Neural cell (in vitro differentiated cells): ENCODE data around the gene EPHA8.

Experiments
- EP300 ChIP-seq: fragments of 450-650 bp; conservative IDR thresholded peaks from 2 replicates; pipeline ENCODE4 v1.6.1; 2014; ENCODE audit warnings: antibody characterized with exemption, mild to moderate bottlenecking, moderate library complexity; ENCODE audit not compliant: poor library complexity, severe bottlenecking
- POLR2AphosphoS5 ChIP-seq: IDR thresholded peaks from 2 replicates; pipeline ENCODE4 v1.6.1; 2012
- TAF1 ChIP-seq: IDR thresholded peaks from 2 replicates; pipeline ENCODE4 v1.6.1; 2012; ENCODE audit warnings: low read depth
- TF ChIP-seq, protein P1 (sequence below): fragments of 450-650 bp; IDR thresholded peaks from 2 replicates; pipeline ENCODE4 v1.5.1; 2014; ENCODE audit warnings: antibody characterized with exemption, mild to moderate bottlenecking, moderate library complexity; ENCODE audit not compliant: poor library complexity, severe bottlenecking
- TF ChIP-seq, protein P2 (sequence below): IDR thresholded peaks from 2 replicates; pipeline ENCODE4 v1.6.1; 2012; ENCODE audit warnings: borderline replicate concordance

DNA sequence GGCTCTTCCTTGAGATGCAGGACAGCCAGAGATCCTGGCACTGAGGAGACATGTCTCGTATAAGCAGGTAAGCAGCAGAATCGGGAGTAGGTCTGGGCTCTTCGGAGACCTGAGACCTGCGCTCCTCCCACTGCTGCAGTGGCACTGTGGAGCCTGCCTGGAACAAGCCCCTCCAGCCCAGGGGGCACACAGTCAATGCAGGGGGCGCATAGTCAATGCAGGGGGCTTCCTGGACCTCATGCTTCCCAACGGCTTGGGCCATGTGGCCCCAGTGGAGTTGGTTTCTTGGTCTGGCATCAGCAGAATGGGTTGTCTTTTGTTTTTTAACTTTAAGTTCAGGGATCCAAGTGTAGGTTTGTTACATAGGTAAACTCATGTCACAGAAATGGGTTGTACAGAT is 27.9 kb upstream of the EPHA8 start:
- no peak for TF ChIP-seq EP300
- TF ChIP-seq, protein P1, sequence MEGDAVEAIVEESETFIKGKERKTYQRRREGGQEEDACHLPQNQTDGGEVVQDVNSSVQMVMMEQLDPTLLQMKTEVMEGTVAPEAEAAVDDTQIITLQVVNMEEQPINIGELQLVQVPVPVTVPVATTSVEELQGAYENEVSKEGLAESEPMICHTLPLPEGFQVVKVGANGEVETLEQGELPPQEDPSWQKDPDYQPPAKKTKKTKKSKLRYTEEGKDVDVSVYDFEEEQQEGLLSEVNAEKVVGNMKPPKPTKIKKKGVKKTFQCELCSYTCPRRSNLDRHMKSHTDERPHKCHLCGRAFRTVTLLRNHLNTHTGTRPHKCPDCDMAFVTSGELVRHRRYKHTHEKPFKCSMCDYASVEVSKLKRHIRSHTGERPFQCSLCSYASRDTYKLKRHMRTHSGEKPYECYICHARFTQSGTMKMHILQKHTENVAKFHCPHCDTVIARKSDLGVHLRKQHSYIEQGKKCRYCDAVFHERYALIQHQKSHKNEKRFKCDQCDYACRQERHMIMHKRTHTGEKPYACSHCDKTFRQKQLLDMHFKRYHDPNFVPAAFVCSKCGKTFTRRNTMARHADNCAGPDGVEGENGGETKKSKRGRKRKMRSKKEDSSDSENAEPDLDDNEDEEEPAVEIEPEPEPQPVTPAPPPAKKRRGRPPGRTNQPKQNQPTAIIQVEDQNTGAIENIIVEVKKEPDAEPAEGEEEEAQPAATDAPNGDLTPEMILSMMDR: no peak
- TF ChIP-seq POLR2AphosphoS5: no peak
- TF ChIP-seq, protein P2, sequence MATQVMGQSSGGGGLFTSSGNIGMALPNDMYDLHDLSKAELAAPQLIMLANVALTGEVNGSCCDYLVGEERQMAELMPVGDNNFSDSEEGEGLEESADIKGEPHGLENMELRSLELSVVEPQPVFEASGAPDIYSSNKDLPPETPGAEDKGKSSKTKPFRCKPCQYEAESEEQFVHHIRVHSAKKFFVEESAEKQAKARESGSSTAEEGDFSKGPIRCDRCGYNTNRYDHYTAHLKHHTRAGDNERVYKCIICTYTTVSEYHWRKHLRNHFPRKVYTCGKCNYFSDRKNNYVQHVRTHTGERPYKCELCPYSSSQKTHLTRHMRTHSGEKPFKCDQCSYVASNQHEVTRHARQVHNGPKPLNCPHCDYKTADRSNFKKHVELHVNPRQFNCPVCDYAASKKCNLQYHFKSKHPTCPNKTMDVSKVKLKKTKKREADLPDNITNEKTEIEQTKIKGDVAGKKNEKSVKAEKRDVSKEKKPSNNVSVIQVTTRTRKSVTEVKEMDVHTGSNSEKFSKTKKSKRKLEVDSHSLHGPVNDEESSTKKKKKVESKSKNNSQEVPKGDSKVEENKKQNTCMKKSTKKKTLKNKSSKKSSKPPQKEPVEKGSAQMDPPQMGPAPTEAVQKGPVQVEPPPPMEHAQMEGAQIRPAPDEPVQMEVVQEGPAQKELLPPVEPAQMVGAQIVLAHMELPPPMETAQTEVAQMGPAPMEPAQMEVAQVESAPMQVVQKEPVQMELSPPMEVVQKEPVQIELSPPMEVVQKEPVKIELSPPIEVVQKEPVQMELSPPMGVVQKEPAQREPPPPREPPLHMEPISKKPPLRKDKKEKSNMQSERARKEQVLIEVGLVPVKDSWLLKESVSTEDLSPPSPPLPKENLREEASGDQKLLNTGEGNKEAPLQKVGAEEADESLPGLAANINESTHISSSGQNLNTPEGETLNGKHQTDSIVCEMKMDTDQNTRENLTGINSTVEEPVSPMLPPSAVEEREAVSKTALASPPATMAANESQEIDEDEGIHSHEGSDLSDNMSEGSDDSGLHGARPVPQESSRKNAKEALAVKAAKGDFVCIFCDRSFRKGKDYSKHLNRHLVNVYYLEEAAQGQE: no peak
- TF ChIP-seq TAF1: no peak
